H1 (cell line): ENCODE results near the gene PAPSS2. TPM values are rescaled to one million over a fixed set of nuclear protein-coding genes. Genes with fewer than 3 reads are reported as not detected.

Experiments
- CTCF ChIA-PET: fragments of 300-600 bp; sonication (Branson Sonifier 250); formaldehyde crosslinking; loops from one replicate; lab custom pipeline; 2021; ENCODE audit not compliant: partially characterized antibody; lab: Charles Lee
- POLR2A ChIA-PET: fragments of 300-600 bp; sonication (Branson Sonifier 250); formaldehyde crosslinking; loops from one replicate; lab custom pipeline; 2021; ENCODE audit warnings: inconsistent platforms; ENCODE audit not compliant: partially characterized antibody; lab: Charles Lee
- DNase-seq, 2 experiments: peaks; one replicate each; pipeline versions ENCODE4 v3.0.0 to v3.0.0-alpha.2; 2010 to 2022; ENCODE audit warnings: low spot score in 2 of 2, low read depth in 1 of 2, mixed read lengths in 1 of 2
- FAIRE-seq: peaks from 2 replicates; lab custom pipeline; 2011; peaks lifted over from hg19 to GRCh38; lab: Jason Lieb, UNC
- H2AFZ ChIP-seq: 2 replicates; pipeline ENCODE4 v1.8.1; 2012; ENCODE audit warnings: low read length, inconsistent platforms
- H2AK5ac ChIP-seq: 2 replicates; pipeline ENCODE4 v1.6.1; 2013; ENCODE audit warnings: low read depth, low read length
- H2BK120ac ChIP-seq: replicated peaks from 2 replicates; pipeline ENCODE3; 2013; ENCODE audit warnings: low read depth, low read length, inconsistent platforms
- H2BK12ac ChIP-seq: 2 replicates; pipeline ENCODE4 v1.6.1; 2013; ENCODE audit warnings: low read depth, low read length
- H2BK15ac ChIP-seq: 2 replicates; pipeline ENCODE4 v1.6.1; 2013; ENCODE audit warnings: low read length
- H2BK20ac ChIP-seq: 2 replicates; pipeline ENCODE4 v1.6.1; 2013; ENCODE audit warnings: low read length
- H2BK5ac ChIP-seq: 2 replicates; pipeline ENCODE4 v1.6.1; 2013; ENCODE audit warnings: low read depth, low read length
- H3K14ac ChIP-seq: 2 replicates; pipeline ENCODE4 v1.6.1; 2013; ENCODE audit warnings: inconsistent platforms; ENCODE audit not compliant: insufficient read length
- H3K18ac ChIP-seq: 2 replicates; pipeline ENCODE4 v1.6.1; 2013; ENCODE audit warnings: low read length; ENCODE audit errors: extremely low read depth
- H3K23ac ChIP-seq: 2 replicates; pipeline ENCODE4 v1.6.1; 2013; ENCODE audit warnings: inconsistent platforms; ENCODE audit not compliant: insufficient read length
- H3K23me2 ChIP-seq: 2 replicates; pipeline ENCODE4 v1.6.1; 2013; ENCODE audit warnings: low read depth, low read length
- H3K27ac ChIP-seq: 2 replicates; pipeline ENCODE4 v1.6.1; 2011; ENCODE audit warnings: low read depth, low read length, inconsistent platforms
- H3K27me3 ChIP-seq, 4 experiments: replicated peaks in 1 of 4; 1 replicate in 1 of 4; 2 replicates in 3 of 4; pipeline versions ENCODE4 v1.6.1 to v1.8.1; 2011 to 2013; ENCODE audit warnings: low read length in 3 of 4, mild to moderate bottlenecking in 3 of 4, inconsistent platforms in 2 of 4, mixed read lengths in 2 of 4, moderate library complexity in 1 of 4; ENCODE audit not compliant: control insufficient read depth in 3 of 4, insufficient read depth in 3 of 4; ENCODE audit errors: extremely low read depth in 1 of 4
- H3K36me3 ChIP-seq, 4 experiments: 2 replicates each; pipeline versions ENCODE4 v1.6.1 to v1.8.1; 2011 to 2013; ENCODE audit warnings: mild to moderate bottlenecking in 4 of 4, low read length in 3 of 4, moderate library complexity in 2 of 4, control low read depth in 1 of 4, inconsistent platforms in 1 of 4; ENCODE audit not compliant: insufficient read depth in 4 of 4, control insufficient read depth in 2 of 4
- H3K4ac ChIP-seq: replicated peaks from 2 replicates; pipeline ENCODE3; 2013; ENCODE audit warnings: low read length, low read depth, mixed read lengths, inconsistent platforms; ENCODE audit not compliant: insufficient read length
- H3K4me1 ChIP-seq, 4 experiments: replicated peaks in 1 of 4; 1 replicate in 1 of 4; 2 replicates in 3 of 4; pipeline versions ENCODE4 v1.6.1 to v1.8.1; 2011 to 2013; ENCODE audit warnings: low read length in 3 of 4, inconsistent platforms in 2 of 4, mixed read lengths in 1 of 4; ENCODE audit not compliant: insufficient read depth in 4 of 4, control insufficient read depth in 3 of 4
- H3K4me2 ChIP-seq, 2 experiments: 2 replicates each; pipeline versions ENCODE4 v1.6.1 to v1.8.1; 2011 to 2013; ENCODE audit warnings: low read depth in 2 of 2, low read length in 2 of 2, control low read depth in 1 of 2, inconsistent platforms in 1 of 2, mild to moderate bottlenecking in 1 of 2; ENCODE audit not compliant: insufficient read depth in 1 of 2
- H3K4me3 ChIP-seq, 4 experiments: fragments of 200-600, 300-600 bp in 1 of 4; sonication (generic), shearing (Covaris generic), sonication (Bioruptor Twin) in 1 of 4; 2 replicates each; pipeline versions ENCODE4 v1.5.1 to v1.8.1; 2011 to 2016; ENCODE audit warnings: low read length in 4 of 4, low read depth in 3 of 4, control low read depth in 2 of 4, inconsistent platforms in 2 of 4, mild to moderate bottlenecking in 2 of 4, mixed read lengths in 1 of 4, moderate library complexity in 1 of 4; ENCODE audit not compliant: insufficient read depth in 2 of 4; ENCODE audit errors: extremely low read depth in 1 of 4
- H3K56ac ChIP-seq: replicated peaks from 2 replicates; pipeline ENCODE3; 2013; ENCODE audit warnings: low read depth, mild to moderate bottlenecking, mixed read lengths, low read length, inconsistent platforms; ENCODE audit not compliant: insufficient read length
- H3K79me1 ChIP-seq: 2 replicates; pipeline ENCODE4 v1.6.1; 2013; ENCODE audit warnings: low read depth, low read length, control low read depth
- H3K79me2 ChIP-seq, 2 experiments: 2 replicates each; pipeline versions ENCODE4 v1.6.1 to v1.8.1; 2012 to 2013; ENCODE audit warnings: low read length in 2 of 2, mild to moderate bottlenecking in 2 of 2, inconsistent platforms in 1 of 2; ENCODE audit not compliant: insufficient read depth in 2 of 2, control insufficient read depth in 1 of 2
- H3K9ac ChIP-seq, 4 experiments: replicated peaks in 1 of 4; 1 replicate in 1 of 4; 2 replicates in 3 of 4; pipeline versions ENCODE4 v1.6.1 to v1.8.1; 2011 to 2013; ENCODE audit warnings: low read depth in 3 of 4, low read length in 3 of 4, control low read depth in 2 of 4, mild to moderate bottlenecking in 2 of 4, moderate library complexity in 2 of 4, inconsistent platforms in 1 of 4; ENCODE audit errors: extremely low read depth in 1 of 4
- H3K9me3 ChIP-seq, 2 experiments: 2 replicates each; pipeline versions ENCODE4 v1.6.1 to v1.8.1; 2012 to 2013; ENCODE audit warnings: mild to moderate bottlenecking in 2 of 2, moderate library complexity in 2 of 2, control low read depth in 1 of 2, inconsistent platforms in 1 of 2, low read depth in 1 of 2, low read length in 1 of 2, mixed read lengths in 1 of 2; ENCODE audit not compliant: insufficient read depth in 2 of 2
- H4K20me1 ChIP-seq, 2 experiments: replicated peaks in 1 of 2; 2 replicates each; pipeline versions ENCODE3 to v1.8.1; 2011 to 2013; ENCODE audit warnings: inconsistent platforms in 2 of 2, low read length in 2 of 2, mild to moderate bottlenecking in 1 of 2; ENCODE audit not compliant: insufficient read depth in 2 of 2, control insufficient read depth in 1 of 2
- H4K5ac ChIP-seq: 2 replicates; pipeline ENCODE4 v1.6.1; 2013; ENCODE audit warnings: low read length, low read depth, mixed read lengths, inconsistent platforms; ENCODE audit not compliant: insufficient read length
- H4K8ac ChIP-seq: 2 replicates; pipeline ENCODE4 v1.8.0; 2013; ENCODE audit warnings: mild to moderate bottlenecking, moderate library complexity, low read length, inconsistent platforms; ENCODE audit not compliant: insufficient read depth; ENCODE audit errors: extremely low read depth
- H4K91ac ChIP-seq: replicated peaks from 2 replicates; pipeline ENCODE3; 2013; ENCODE audit warnings: low read length, mixed read lengths, inconsistent platforms; ENCODE audit not compliant: insufficient read length
- CBX8 ChIP-seq: fragments of 300-800, 300-1000 bp; sonication (generic); IDR thresholded peaks from 2 replicates; pipeline ENCODE4 v1.7.1; 2016; ENCODE audit warnings: low read depth, low read length, borderline replicate concordance
- EGR1 ChIP-seq: IDR thresholded peaks from 2 replicates; pipeline ENCODE4 v1.6.1; 2011; ENCODE audit warnings: low read depth, low read length, borderline replicate concordance
- SP4 ChIP-seq: IDR thresholded peaks from 2 replicates; pipeline ENCODE4 v1.6.1; 2012; ENCODE audit warnings: low read length, inconsistent platforms
- WGBS, 2 experiments: shearing (Covaris generic) in 1 of 2; methylation state at CpG; one replicate each; pipeline versions ENCODE4 v1.1.6 to v1.1.7; 2013 to 2015; ENCODE audit warnings: low lambda C conversion rate in 2 of 2, mixed read lengths in 2 of 2, inconsistent platforms in 1 of 2, low coverage in 1 of 2, missing lambda C conversion rate in 1 of 2; ENCODE audit not compliant: insufficient replicate concordance in 2 of 2, insufficient coverage in 1 of 2, insufficient read length in 1 of 2; ENCODE audit errors: extremely low coverage in 1 of 2, missing lambda C conversion rate in 1 of 2; 5-methylcytosine and 5-hydroxymethylcytosine counted together
- polyA plus RNA-seq, 7 experiments: library from polyadenylated mRNA; depleted of rRNA in 3 of 7; stranded (reverse) in 5 of 7; unstranded in 2 of 7; fragments of >200 nt in 5 of 7; fragments of 200-250 nt in 2 of 7; gene quantifications; 1 replicate in 5 of 7; 2 replicates in 1 of 7; 4 replicates in 1 of 7; pipeline versions ENCODE4 v1.2.1 to v1.2.3, GENCODE V29; 2011 to 2013; ENCODE audit warnings: missing spikeins in 2 of 7, mixed read lengths in 2 of 7
- total RNA-seq: library from RNA; stranded (reverse); fragmentation: NEBNext Ultra II Directional; extraction: Animal tissue kit (Norgen Biotek cat#: 25700); gene quantifications from 2 replicates; pipeline ENCODE4 v1.2.1, GENCODE V29; 2021

Gene PAPSS2
- total and polyA plus RNA-seq, 2 of the 8 experiments (the other 6 are each of a cell fraction or from before 2014, with no cell fraction given) = 7.6 to 20.2 TPM

GRCh38 chr10:87751274-87751673 is 91.6 kb downstream of the PAPSS2 start:
- 91% methylated on average over 2 of the region's 2 CpGs; no CpG with 5 or more reads in 1 of the 2 experiments for WGBS, 2 experiments
- H2BK20ac ChIP-seq = no peak overlapping the region
- ChIA-PET CTCF (interaction anchor here (0.7 to 2.2 kb wide), 5 partner anchors 9 to 245 kb away, joined by 3 to 9 read pairs (median 4); no protein-coding TSS in a partner anchor), POLR2A (interaction anchor here (1.5 to 1.6 kb wide), 2 partner anchors 8 to 89 kb away, joined by 3 to 7 read pairs; no protein-coding TSS in a partner anchor)
- H3K4me3 ChIP-seq = no peak overlapping the region
- no peaks in the 10 kb centered on the region for H3K9me3 ChIP-seq
- no peak overlapping the region for H2BK120ac ChIP-seq
- H4K20me1 ChIP-seq = no peaks in the 10 kb centered on the region
- H3K56ac ChIP-seq = no peak overlapping the region
- no peak overlapping the region for H4K5ac ChIP-seq
- H4K91ac ChIP-seq = no peak overlapping the region
- H2BK15ac ChIP-seq = no peak overlapping the region
- H2AK5ac ChIP-seq = no peak overlapping the region
- no peak overlapping the region for H3K4ac ChIP-seq
- no peaks in the 10 kb centered on the region for H3K79me2 ChIP-seq
- peaks cover 0 to 7% (median 3%) of the 10 kb centered on the region in 4 experiments; a peak in 5 of 7 replicates for H3K4me1 ChIP-seq
- no peak overlapping the region for H2BK5ac ChIP-seq
- H3K4me2 ChIP-seq = no peak overlapping the region
- no peak overlapping the region for H3K14ac ChIP-seq
- H3K27ac ChIP-seq = no peak overlapping the region
- H3K9ac ChIP-seq = no peak overlapping the region
- H3K18ac ChIP-seq = no peak overlapping the region
- no peaks in the 10 kb centered on the region for H3K79me1 ChIP-seq
- no peaks in the 10 kb centered on the region for H3K23me2 ChIP-seq
- H3K36me3 ChIP-seq = peaks cover 0 to 9% (median 4%) of the 10 kb centered on the region in 4 experiments; a peak in 5 of 8 replicates
- no peaks in the 10 kb centered on the region for H3K27me3 ChIP-seq
- no peak overlapping the region for H2BK12ac ChIP-seq
- no peak overlapping the region for H4K8ac ChIP-seq
- no peak overlapping the region for H3K23ac ChIP-seq
- no peak overlapping the region for H2AFZ ChIP-seq
- FAIRE-seq (no peak), DNase-seq (no peak)
- no peak for TF ChIP-seq SP4
- TF ChIP-seq EGR1 = no peak
- no peak for TF ChIP-seq CBX8
